HUES48 (cell line): ENCODE results near the gene ATP2B1.

ENCODE experiments used
- H3K27ac ChIP-seq: one replicate; pipeline ENCODE4 v1.7.0; 2013; ENCODE audit warnings: low read depth, low read length, inconsistent platforms
- H3K27me3 ChIP-seq: 2 replicates; pipeline ENCODE4 v1.6.1; 2013; ENCODE audit warnings: mild to moderate bottlenecking, low read length; ENCODE audit not compliant: control insufficient read depth, insufficient read depth
- H3K36me3 ChIP-seq: 2 replicates; pipeline ENCODE4 v1.6.1; 2013; ENCODE audit warnings: low read length; ENCODE audit not compliant: control insufficient read depth, insufficient read depth
- H3K4me1 ChIP-seq: 2 replicates; pipeline ENCODE4 v1.6.1; 2013; ENCODE audit warnings: mild to moderate bottlenecking, low read length; ENCODE audit not compliant: control insufficient read depth, insufficient read depth
- H3K4me3 ChIP-seq: 2 replicates; pipeline ENCODE4 v1.5.1; 2013; ENCODE audit warnings: mild to moderate bottlenecking, low read depth, low read length
- H3K9ac ChIP-seq: 2 replicates; pipeline ENCODE4 v1.6.1; 2013; ENCODE audit warnings: mild to moderate bottlenecking, low read depth, low read length, moderate library complexity
- H3K9me3 ChIP-seq: 2 replicates; pipeline ENCODE4 v1.6.1; 2013; ENCODE audit warnings: low read length; ENCODE audit not compliant: control insufficient read depth, insufficient read depth

ATP2B1 gene

GRCh38 chr12:89690925-89691324 lies 17.7 kb downstream of the ATP2B1 start:
- no peaks in the 10 kb centered on the region for H3K36me3 ChIP-seq
- no peak overlapping the region for H3K4me3 ChIP-seq
- H3K4me1 ChIP-seq: peaks cover 7% of the 10 kb centered on the region; the same call in 1 of the 2 replicates
- no peak overlapping the region for H3K27ac ChIP-seq
- H3K27me3 ChIP-seq: no peaks in the 10 kb centered on the region
- H3K9ac ChIP-seq: no peak overlapping the region
- H3K9me3 ChIP-seq: no peaks in the 10 kb centered on the region

- Histone ChIP-seq H3K9me3 (no peaks in the 10 kb centered on the region), H3K27me3 (no peaks in the 10 kb centered on the region), H3K27ac (no peak overlapping the region), H3K4me1 (peaks cover 12% of the 10 kb centered on the region; the same call in 1 of the 2 replicates), H3K4me3 (no peak overlapping the region), H3K9ac (no peak overlapping the region), H3K36me3 (no peaks in the 10 kb centered on the region)
Measured at GRCh38 chr12:89689306-89689705, 19.3 kb downstream of the ATP2B1 start.

- Histone ChIP-seq H3K4me1 (peaks cover 9% of the 10 kb centered on the region; the same call in 1 of the 2 replicates), H3K4me3 (no peak overlapping the region), H3K36me3 (no peaks in the 10 kb centered on the region), H3K9me3 (peaks cover 7% of the 10 kb centered on the region; the same call in 1 of the 2 replicates), H3K9ac (no peak overlapping the region), H3K27me3 (no peaks in the 10 kb centered on the region), H3K27ac (no peak overlapping the region)
Measured at GRCh38 chr12:89686311-89686710, 22.3 kb downstream of the ATP2B1 start.

- Histone ChIP-seq H3K36me3 (no peaks in the 10 kb centered on the region), H3K4me3 (no peak overlapping the region), H3K9ac (no peak overlapping the region), H3K4me1 (peaks cover 9% of the 10 kb centered on the region; the same call in 1 of the 2 replicates), H3K27me3 (no peaks in the 10 kb centered on the region), H3K27ac (no peak overlapping the region), H3K9me3 (peaks cover 11% of the 10 kb centered on the region)
Measured at GRCh38 chr12:89685363-89685972, 23.2 kb downstream of the ATP2B1 start.

- Histone ChIP-seq H3K27me3 (no peaks in the 10 kb centered on the region), H3K36me3 (no peaks in the 10 kb centered on the region), H3K9ac (no peak overlapping the region)
Measured at GRCh38 chr12:89684136-89684535, 24.5 kb downstream of the ATP2B1 start.

GRCh38 chr12:89682284-89682683 lies 26.4 kb downstream of the ATP2B1 start:
- H3K4me3 ChIP-seq: no peak overlapping the region
- H3K27ac ChIP-seq: no peak overlapping the region
- peaks cover 11% of the 10 kb centered on the region for H3K9me3 ChIP-seq
- H3K9ac ChIP-seq: no peak overlapping the region
- peaks cover 9% of the 10 kb centered on the region; the same call in 1 of the 2 replicates for H3K4me1 ChIP-seq
- H3K27me3 ChIP-seq: no peaks in the 10 kb centered on the region
- no peaks in the 10 kb centered on the region for H3K36me3 ChIP-seq

More at GRCh38 chr12:89684136-89684535, 24.5 kb downstream of the ATP2B1 start:
- Histone ChIP-seq H3K4me1 (peaks cover 9% of the 10 kb centered on the region; the same call in 1 of the 2 replicates), H3K27ac (no peak overlapping the region), H3K9me3 (peaks cover 11% of the 10 kb centered on the region), H3K4me3 (no peak overlapping the region)

GRCh38 chr12:89680409-89680808 lies 28.2 kb downstream of the ATP2B1 start:
- Histone ChIP-seq H3K4me1 (peaks cover under 1% of the 10 kb centered on the region; the same call in 1 of the 2 replicates), H3K4me3 (no peak overlapping the region), H3K27ac (no peak overlapping the region), H3K9ac (no peak overlapping the region), H3K9me3 (peaks cover 11% of the 10 kb centered on the region), H3K36me3 (no peaks in the 10 kb centered on the region), H3K27me3 (no peaks in the 10 kb centered on the region)

- H3K4me3 ChIP-seq: no peak overlapping the region
- no peak overlapping the region for H3K27ac ChIP-seq
- H3K9ac ChIP-seq: no peak overlapping the region
- H3K9me3 ChIP-seq: peaks cover 11% of the 10 kb centered on the region
- H3K4me1 ChIP-seq: no peaks in the 10 kb centered on the region; the same call in 1 of the 2 replicates
- H3K27me3 ChIP-seq: no peaks in the 10 kb centered on the region
- H3K36me3 ChIP-seq: no peaks in the 10 kb centered on the region
Measured at GRCh38 chr12:89679631-89680030, 29.0 kb downstream of the ATP2B1 start.

GRCh38 chr12:89678225-89678624 lies 30.4 kb downstream of the ATP2B1 start:
- Histone ChIP-seq H3K36me3 (no peaks in the 10 kb centered on the region), H3K9ac (no peak overlapping the region), H3K9me3 (peaks cover 11% of the 10 kb centered on the region), H3K27ac (no peak overlapping the region), H3K4me3 (no peak overlapping the region), H3K27me3 (no peaks in the 10 kb centered on the region), H3K4me1 (no peaks in the 10 kb centered on the region; the same call in 1 of the 2 replicates)

- H3K4me1 ChIP-seq: no peaks in the 10 kb centered on the region; the same call in 1 of the 2 replicates
- H3K4me3 ChIP-seq: no peak overlapping the region
- H3K36me3 ChIP-seq: no peaks in the 10 kb centered on the region
- H3K27me3 ChIP-seq: no peaks in the 10 kb centered on the region
- H3K9ac ChIP-seq: no peak overlapping the region
- H3K9me3 ChIP-seq: peaks cover 4% of the 10 kb centered on the region; the same call in 1 of the 2 replicates
- H3K27ac ChIP-seq: no peak overlapping the region
Measured at GRCh38 chr12:89676930-89677329, 31.7 kb downstream of the ATP2B1 start.

- Histone ChIP-seq H3K27ac (no peak overlapping the region), H3K27me3 (no peaks in the 10 kb centered on the region), H3K9ac (no peak overlapping the region), H3K9me3 (no peaks in the 10 kb centered on the region), H3K4me3 (no peak overlapping the region), H3K4me1 (no peaks in the 10 kb centered on the region; the same call in 1 of the 2 replicates), H3K36me3 (no peaks in the 10 kb centered on the region)
Measured at GRCh38 chr12:89674326-89674942, 34.2 kb downstream of the ATP2B1 start.
